ENCODE results near the gene FBN1.

DNA sequence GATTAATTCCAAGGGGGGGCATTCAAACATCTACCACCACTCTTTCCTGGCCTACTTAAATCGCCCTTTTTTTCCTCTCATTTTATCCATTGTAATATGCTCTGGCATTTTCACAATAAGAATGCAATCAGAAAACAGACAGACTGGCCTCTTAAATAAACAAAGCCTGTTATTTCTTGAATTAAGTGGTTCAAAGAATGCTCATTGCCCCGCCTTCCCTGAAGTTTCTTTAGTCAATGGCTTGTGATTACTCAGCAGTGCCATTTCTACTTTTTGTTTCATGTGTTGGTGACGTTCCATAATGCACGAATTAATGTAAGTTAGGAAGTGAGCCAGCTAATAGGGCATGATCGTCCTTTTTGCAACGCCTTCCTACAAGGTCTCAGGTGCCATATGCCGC lies 68.0 kb downstream of the FBN1 start:
- no peak for TF ChIP-seq CTCF (IDR thresholded peaks at IDR 0.05; ENCODE audit: low read length)
- no peak for TF ChIP-seq EZH2 (optimal IDR thresholded peaks at IDR 0.05; ENCODE audit: low read depth, low read length)

Data from MM.1S (cell line).